NB4 (cell line): ENCODE data around the gene ELMO3.

Experiments
- MAX ChIP-seq: IDR thresholded peaks from 2 replicates; pipeline ENCODE4 v1.6.1; 2011; ENCODE audit warnings: low read depth, low read length
- MYC ChIP-seq: IDR thresholded peaks from 2 replicates; pipeline ENCODE4 v1.6.1; 2011; ENCODE audit warnings: low read depth, low read length
- POLR2A ChIP-seq: IDR thresholded peaks from 2 replicates; pipeline ENCODE4 v1.6.1; 2011; ENCODE audit warnings: mild to moderate bottlenecking; ENCODE audit not compliant: insufficient read length; ENCODE audit errors: extremely low read depth
- TF ChIP-seq, protein P1 (sequence below): IDR thresholded peaks from one replicate; pipeline ENCODE4 v1.5.1; 2012; ENCODE audit warnings: low read depth, low read length

DNA sequence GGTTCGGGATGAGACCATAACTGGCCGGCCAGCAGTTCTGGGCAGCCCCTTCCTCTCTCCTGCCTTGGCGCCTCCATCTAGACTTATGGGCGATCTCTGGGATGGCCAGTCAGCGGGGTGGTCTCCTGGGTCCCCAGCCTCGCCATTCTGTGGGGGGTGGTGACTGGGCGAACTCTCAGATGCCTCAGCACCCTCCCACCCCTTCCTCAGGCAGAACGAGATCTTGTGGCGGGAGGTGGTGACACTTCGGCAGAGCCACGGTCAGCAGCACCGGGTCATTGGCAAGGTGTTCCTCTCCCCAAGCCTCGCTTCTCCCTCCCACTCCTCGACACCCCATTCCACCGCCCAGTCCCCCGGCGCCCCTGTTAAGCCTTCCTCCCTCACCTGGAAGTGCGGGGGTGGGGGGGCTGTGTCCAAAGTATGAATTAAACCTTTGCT, 32.8 kb upstream of the ELMO3 start:
- TF ChIP-seq POLR2A: no peak
- TF ChIP-seq, protein P1, sequence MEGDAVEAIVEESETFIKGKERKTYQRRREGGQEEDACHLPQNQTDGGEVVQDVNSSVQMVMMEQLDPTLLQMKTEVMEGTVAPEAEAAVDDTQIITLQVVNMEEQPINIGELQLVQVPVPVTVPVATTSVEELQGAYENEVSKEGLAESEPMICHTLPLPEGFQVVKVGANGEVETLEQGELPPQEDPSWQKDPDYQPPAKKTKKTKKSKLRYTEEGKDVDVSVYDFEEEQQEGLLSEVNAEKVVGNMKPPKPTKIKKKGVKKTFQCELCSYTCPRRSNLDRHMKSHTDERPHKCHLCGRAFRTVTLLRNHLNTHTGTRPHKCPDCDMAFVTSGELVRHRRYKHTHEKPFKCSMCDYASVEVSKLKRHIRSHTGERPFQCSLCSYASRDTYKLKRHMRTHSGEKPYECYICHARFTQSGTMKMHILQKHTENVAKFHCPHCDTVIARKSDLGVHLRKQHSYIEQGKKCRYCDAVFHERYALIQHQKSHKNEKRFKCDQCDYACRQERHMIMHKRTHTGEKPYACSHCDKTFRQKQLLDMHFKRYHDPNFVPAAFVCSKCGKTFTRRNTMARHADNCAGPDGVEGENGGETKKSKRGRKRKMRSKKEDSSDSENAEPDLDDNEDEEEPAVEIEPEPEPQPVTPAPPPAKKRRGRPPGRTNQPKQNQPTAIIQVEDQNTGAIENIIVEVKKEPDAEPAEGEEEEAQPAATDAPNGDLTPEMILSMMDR: no peak
- no peak for TF ChIP-seq MAX
- TF ChIP-seq MYC: no peak
